Loucy (cell line): ENCODE measurements around the gene TRAF4.

ENCODE experiments used
- CTCF ChIP-seq: fragments of 200-600 bp; sonication (generic); conservative IDR thresholded peaks from 2 replicates; pipeline ENCODE4 v1.5.1; 2014; ENCODE audit warnings: mild to moderate bottlenecking, antibody characterized with exemption, low read length
- EZH2phosphoT487 ChIP-seq: fragments of 200-600 bp; IDR thresholded peaks from 2 replicates; pipeline ENCODE4 v1.6.1; 2018; ENCODE audit warnings: antibody characterized with exemption, mild to moderate bottlenecking, moderate library complexity, borderline replicate concordance

- TF ChIP-seq CTCF (no peak), EZH2phosphoT487 (no peak)
These were observed 3.4 kb downstream of the TRAF4 start for GRCh38 chr17:28747051-28747691.
